K562 (cell line): ENCODE results near the gene DGCR6L. TPM values are rescaled to one million over a fixed set of nuclear protein-coding genes. Genes with fewer than 3 reads are reported as not detected.

Source experiments
- ATF7 ChIP-seq: fragments of 450-650 bp; IDR thresholded peaks from 2 replicates; pipeline ENCODE4 v1.7.1; 2014; ENCODE audit warnings: mild to moderate bottlenecking, moderate library complexity
- BRD9 ChIP-seq: fragments of 450-650 bp; IDR thresholded peaks from 2 replicates; pipeline ENCODE4 v1.6.1; 2018; ENCODE audit warnings: low read depth; ENCODE audit not compliant: partially characterized antibody
- FOXK1 ChIP-seq: sonication (generic); formaldehyde crosslinking; IDR thresholded peaks from 2 replicates; pipeline ENCODE4 v1.8.0; 2022; ENCODE audit warnings: missing genetic modification reagents, mild to moderate bottlenecking, borderline replicate concordance
- HDAC2 ChIP-seq: fragments of 450-650 bp; IDR thresholded peaks from 2 replicates; pipeline ENCODE4 v1.6.1; 2016; ENCODE audit warnings: mild to moderate bottlenecking
- HNRNPL ChIP-seq: fragments of 200-400 bp; formaldehyde crosslinking; IDR thresholded peaks from 2 replicates; pipeline ENCODE4 v1.6.1; 2017; ENCODE audit warnings: low read depth, mild to moderate bottlenecking, low read length
- HOXB6 ChIP-seq: fragments of 250-450 bp; sonication (Bioruptor Pico); IDR thresholded peaks from 2 replicates; pipeline ENCODE4 v1.5.1; 2022; ENCODE audit warnings: mild to moderate bottlenecking, borderline replicate concordance
- MTA2 ChIP-seq: fragments of 450-650 bp; IDR thresholded peaks from 2 replicates; pipeline ENCODE4 v1.6.1; 2016; ENCODE audit warnings: low read depth
- PCBP2 ChIP-seq: fragments of 200-400 bp; formaldehyde crosslinking; IDR thresholded peaks from 2 replicates; pipeline ENCODE4 v1.6.1; 2018; ENCODE audit warnings: low read length, low read depth, mild to moderate bottlenecking, moderate library complexity; ENCODE audit not compliant: poor library complexity, severe bottlenecking
- SREBF2 ChIP-seq: sonication (generic); formaldehyde crosslinking; IDR thresholded peaks from 2 replicates; pipeline ENCODE4 v1.4.0; 2020; ENCODE audit warnings: mild to moderate bottlenecking, missing genetic modification reagents
- SRF ChIP-seq, 2 experiments: fragments of 250-450, 450-650 bp in 1 of 2; sonication (Bioruptor Pico) in 1 of 2; sonication (generic) in 1 of 2; formaldehyde crosslinking; IDR thresholded peaks; 2 replicates each; pipeline versions ENCODE4 v1.5.0 to v1.5.1; 2020 to 2022; ENCODE audit warnings: mild to moderate bottlenecking in 1 of 2, missing genetic modification reagents in 1 of 2
- SUPT5H ChIP-seq: fragments of 450-650 bp; IDR thresholded peaks from 2 replicates; pipeline ENCODE4 v1.6.1; 2016
- TEAD2 ChIP-seq: fragments of 450-650 bp; IDR thresholded peaks from 2 replicates; pipeline ENCODE4 v1.6.1; 2016; ENCODE audit warnings: missing genetic modification characterization, control low read depth, missing compliant biosample characterization
- ZNF174 ChIP-seq: fragments of 250-450 bp; sonication (Bioruptor Pico); IDR thresholded peaks from 2 replicates; pipeline ENCODE4 v1.4.0; 2020; ENCODE audit warnings: mild to moderate bottlenecking
- ZNF316 ChIP-seq: fragments of 450-650 bp; IDR thresholded peaks from 2 replicates; pipeline ENCODE4 v1.6.1; 2016
- ZNF41 ChIP-seq: fragments of 250-450 bp; sonication (Bioruptor Pico); conservative IDR thresholded peaks from 2 replicates; pipeline ENCODE4 v1.4.0; 2020; ENCODE audit warnings: mild to moderate bottlenecking
- ZNF764 ChIP-seq: fragments of 250-450 bp; sonication (Bioruptor Pico); IDR thresholded peaks from 2 replicates; pipeline ENCODE4 v1.4.0; 2020; ENCODE audit warnings: low read depth, mild to moderate bottlenecking, moderate library complexity
- polyA plus RNA-seq, 8 experiments: library from polyadenylated mRNA; depleted of rRNA in 4 of 8; stranded (reverse) in 5 of 8; unstranded in 3 of 8; fragments of >200 nt; fragmentation: Nextera tagmentation in 2 of 8; fragmentation: Illumina TruSeq in 1 of 8; extraction: Ambion mirVana in 2 of 8; extraction: Trizol in 1 of 8; gene quantifications; 2 replicates each; pipeline versions ENCODE4 v1.2.1 to v1.2.3, GENCODE V29; 2011 to 2014; ENCODE audit warnings: inconsistent platforms in 1 of 8, missing spikeins in 1 of 8
- total RNA-seq, 7 experiments: library from RNA; depleted of rRNA in 6 of 7; stranded (reverse); fragments of >200 nt in 6 of 7; fragmentation: Illumina TruSeq in 2 of 7; extraction: Trizol in 2 of 7; gene quantifications; 2 replicates each; pipeline versions ENCODE4 v1.2.1 to v1.2.3, GENCODE V29; 2011 to 2021; ENCODE audit warnings: low replicate concordance in 1 of 7
- TF ChIP-seq, protein P1 (sequence below): fragments of 200-800 bp; sonication (Bioruptor generic); IDR thresholded peaks from 2 replicates; pipeline ENCODE4 v1.6.1; 2017; ENCODE audit warnings: missing genetic modification characterization, missing compliant biosample characterization
- TF ChIP-seq, protein P2 (sequence below): fragments of 250-450 bp; sonication (Bioruptor Pico); IDR thresholded peaks from 2 replicates; pipeline ENCODE4 v1.8.0; 2021; ENCODE audit warnings: moderate library complexity, mild to moderate bottlenecking, inconsistent platforms
- TF ChIP-seq, protein P3 (sequence below): fragments of 250-450 bp; sonication (Bioruptor Pico); IDR thresholded peaks from 2 replicates; pipeline ENCODE4 v1.5.0; 2021
- TF ChIP-seq, protein P4 (sequence below): sonication (generic); formaldehyde crosslinking; IDR thresholded peaks from 2 replicates; pipeline ENCODE4 v1.8.0; 2023; ENCODE audit warnings: mild to moderate bottlenecking, missing genetic modification reagents

DGCR6L gene
- total and polyA plus RNA-seq, 9 of the 15 experiments (the other 6 are each of a cell fraction or from before 2014, with no cell fraction given), result 3.6 to 151 (median 51.0) TPM

DNA sequence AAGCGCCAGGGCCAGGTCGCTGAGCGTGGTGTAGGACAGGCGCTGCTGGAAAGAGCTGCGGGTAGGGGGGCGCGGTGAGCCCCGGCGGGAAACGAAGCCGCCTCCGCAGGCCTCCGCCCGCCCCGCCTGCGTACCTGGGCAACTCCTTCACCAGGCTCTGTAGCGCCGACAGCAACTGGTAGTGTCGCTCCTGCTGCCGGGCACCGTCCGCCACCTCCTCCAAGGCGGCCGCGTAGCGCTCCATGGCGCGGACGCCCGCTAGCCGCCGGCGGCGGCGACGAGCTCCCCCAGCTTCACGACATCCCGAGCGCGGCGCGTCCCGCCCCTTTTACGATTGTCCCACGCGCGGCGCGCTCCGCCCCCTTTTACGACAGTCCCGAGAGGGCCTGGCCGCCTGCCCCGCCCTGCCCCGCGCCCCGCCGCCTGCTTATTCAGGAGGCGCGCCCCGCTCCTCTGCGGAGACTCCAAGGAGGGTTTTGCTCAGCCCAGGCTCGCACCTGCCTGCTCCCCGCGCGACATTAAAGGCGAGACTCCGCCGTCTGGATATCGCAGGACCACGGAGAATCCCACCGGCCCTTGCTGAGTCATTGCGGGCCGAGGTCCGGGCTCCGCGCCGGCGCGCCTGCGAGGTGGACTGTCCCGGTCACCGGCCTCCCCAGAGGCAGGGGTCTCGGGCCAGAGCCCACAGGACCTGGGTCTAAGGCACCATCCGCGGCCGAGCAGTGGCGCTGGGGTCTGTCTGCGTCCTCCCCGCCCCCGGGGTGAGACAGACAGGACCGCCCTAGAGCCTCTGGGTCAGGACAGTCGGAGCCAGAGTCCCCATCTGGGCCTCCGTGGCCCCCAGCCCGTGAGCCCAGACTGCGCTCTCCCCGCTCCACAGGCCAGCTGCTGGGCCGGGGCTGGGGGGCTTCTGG is at the start of gene DGCR6L (continued):
- TF ChIP-seq, protein P1, sequence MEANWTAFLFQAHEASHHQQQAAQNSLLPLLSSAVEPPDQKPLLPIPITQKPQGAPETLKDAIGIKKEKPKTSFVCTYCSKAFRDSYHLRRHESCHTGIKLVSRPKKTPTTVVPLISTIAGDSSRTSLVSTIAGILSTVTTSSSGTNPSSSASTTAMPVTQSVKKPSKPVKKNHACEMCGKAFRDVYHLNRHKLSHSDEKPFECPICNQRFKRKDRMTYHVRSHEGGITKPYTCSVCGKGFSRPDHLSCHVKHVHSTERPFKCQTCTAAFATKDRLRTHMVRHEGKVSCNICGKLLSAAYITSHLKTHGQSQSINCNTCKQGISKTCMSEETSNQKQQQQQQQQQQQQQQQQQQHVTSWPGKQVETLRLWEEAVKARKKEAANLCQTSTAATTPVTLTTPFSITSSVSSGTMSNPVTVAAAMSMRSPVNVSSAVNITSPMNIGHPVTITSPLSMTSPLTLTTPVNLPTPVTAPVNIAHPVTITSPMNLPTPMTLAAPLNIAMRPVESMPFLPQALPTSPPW (CRISPR knock-in tag), result no peak
- no peak for TF ChIP-seq TEAD2
- no peak for TF ChIP-seq SREBF2 (CRISPR knock-in tag)
- peak; percentile 96 for TF ChIP-seq SUPT5H
- TF ChIP-seq, protein P2, sequence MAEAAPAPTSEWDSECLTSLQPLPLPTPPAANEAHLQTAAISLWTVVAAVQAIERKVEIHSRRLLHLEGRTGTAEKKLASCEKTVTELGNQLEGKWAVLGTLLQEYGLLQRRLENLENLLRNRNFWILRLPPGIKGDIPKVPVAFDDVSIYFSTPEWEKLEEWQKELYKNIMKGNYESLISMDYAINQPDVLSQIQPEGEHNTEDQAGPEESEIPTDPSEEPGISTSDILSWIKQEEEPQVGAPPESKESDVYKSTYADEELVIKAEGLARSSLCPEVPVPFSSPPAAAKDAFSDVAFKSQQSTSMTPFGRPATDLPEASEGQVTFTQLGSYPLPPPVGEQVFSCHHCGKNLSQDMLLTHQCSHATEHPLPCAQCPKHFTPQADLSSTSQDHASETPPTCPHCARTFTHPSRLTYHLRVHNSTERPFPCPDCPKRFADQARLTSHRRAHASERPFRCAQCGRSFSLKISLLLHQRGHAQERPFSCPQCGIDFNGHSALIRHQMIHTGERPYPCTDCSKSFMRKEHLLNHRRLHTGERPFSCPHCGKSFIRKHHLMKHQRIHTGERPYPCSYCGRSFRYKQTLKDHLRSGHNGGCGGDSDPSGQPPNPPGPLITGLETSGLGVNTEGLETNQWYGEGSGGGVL, result no peak
- no peak for TF ChIP-seq BRD9
- 0 out of 2 replicates have a peak, but pooled peaks have one; percentile 85 for TF ChIP-seq FOXK1 (CRISPR knock-in tag)
- peak; percentile 76 to 86 for TF ChIP-seq SRF (CRISPR knock-in tag; IDR thresholded peaks at IDR 0.05)
- peak; percentile 99 for TF ChIP-seq ZNF316
- peak; percentile 91 for TF ChIP-seq HDAC2
- peak; percentile 85 for TF ChIP-seq ATF7
- TF ChIP-seq, protein P3, sequence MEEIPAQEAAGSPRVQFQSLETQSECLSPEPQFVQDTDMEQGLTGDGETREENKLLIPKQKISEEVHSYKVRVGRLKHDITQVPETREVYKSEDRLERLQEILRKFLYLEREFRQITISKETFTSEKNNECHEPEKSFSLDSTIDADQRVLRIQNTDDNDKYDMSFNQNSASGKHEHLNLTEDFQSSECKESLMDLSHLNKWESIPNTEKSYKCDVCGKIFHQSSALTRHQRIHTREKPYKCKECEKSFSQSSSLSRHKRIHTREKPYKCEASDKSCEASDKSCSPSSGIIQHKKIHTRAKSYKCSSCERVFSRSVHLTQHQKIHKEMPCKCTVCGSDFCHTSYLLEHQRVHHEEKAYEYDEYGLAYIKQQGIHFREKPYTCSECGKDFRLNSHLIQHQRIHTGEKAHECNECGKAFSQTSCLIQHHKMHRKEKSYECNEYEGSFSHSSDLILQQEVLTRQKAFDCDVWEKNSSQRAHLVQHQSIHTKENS (CRISPR knock-in tag), result no peak
- TF ChIP-seq, protein P4, sequence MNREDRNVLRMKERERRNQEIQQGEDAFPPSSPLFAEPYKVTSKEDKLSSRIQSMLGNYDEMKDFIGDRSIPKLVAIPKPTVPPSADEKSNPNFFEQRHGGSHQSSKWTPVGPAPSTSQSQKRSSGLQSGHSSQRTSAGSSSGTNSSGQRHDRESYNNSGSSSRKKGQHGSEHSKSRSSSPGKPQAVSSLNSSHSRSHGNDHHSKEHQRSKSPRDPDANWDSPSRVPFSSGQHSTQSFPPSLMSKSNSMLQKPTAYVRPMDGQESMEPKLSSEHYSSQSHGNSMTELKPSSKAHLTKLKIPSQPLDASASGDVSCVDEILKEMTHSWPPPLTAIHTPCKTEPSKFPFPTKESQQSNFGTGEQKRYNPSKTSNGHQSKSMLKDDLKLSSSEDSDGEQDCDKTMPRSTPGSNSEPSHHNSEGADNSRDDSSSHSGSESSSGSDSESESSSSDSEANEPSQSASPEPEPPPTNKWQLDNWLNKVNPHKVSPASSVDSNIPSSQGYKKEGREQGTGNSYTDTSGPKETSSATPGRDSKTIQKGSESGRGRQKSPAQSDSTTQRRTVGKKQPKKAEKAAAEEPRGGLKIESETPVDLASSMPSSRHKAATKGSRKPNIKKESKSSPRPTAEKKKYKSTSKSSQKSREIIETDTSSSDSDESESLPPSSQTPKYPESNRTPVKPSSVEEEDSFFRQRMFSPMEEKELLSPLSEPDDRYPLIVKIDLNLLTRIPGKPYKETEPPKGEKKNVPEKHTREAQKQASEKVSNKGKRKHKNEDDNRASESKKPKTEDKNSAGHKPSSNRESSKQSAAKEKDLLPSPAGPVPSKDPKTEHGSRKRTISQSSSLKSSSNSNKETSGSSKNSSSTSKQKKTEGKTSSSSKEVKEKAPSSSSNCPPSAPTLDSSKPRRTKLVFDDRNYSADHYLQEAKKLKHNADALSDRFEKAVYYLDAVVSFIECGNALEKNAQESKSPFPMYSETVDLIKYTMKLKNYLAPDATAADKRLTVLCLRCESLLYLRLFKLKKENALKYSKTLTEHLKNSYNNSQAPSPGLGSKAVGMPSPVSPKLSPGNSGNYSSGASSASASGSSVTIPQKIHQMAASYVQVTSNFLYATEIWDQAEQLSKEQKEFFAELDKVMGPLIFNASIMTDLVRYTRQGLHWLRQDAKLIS (CRISPR knock-in tag), result no peak; the same call in none of the 2 replicates
- TF ChIP-seq MTA2, result peak; percentile 54
- TF ChIP-seq ZNF174 (CRISPR knock-in tag), result no peak
- peak; percentile 62 for TF ChIP-seq ZNF41
- no peak for TF ChIP-seq PCBP2
- no peak for TF ChIP-seq HOXB6 (CRISPR knock-in tag)
- peak; percentile 51; the same call in 1 of the 2 replicates for TF ChIP-seq ZNF764 (CRISPR knock-in tag)
- TF ChIP-seq HNRNPL, result peak; percentile 85; the same call in 1 of the 2 replicates
